ENCODE data around the gene SPN.

- TF ChIP-seq EP300 (IDR thresholded peaks at IDR 0.05), result no peak
- TF ChIP-seq CTCF (IDR thresholded peaks at IDR 0.05), result no peak
- no peak for TF ChIP-seq POLR2A (IDR thresholded peaks at IDR 0.05)
- no peak for TF ChIP-seq POLR2AphosphoS5 (IDR thresholded peaks at IDR 0.05)
Observed at GRCh38 chr16:29653471-29653870, 9.6 kb upstream of the SPN start.

Measured in suprapubic skin (tissue), 4 donors.